ENCODE results near the gene CDC45.

DNA sequence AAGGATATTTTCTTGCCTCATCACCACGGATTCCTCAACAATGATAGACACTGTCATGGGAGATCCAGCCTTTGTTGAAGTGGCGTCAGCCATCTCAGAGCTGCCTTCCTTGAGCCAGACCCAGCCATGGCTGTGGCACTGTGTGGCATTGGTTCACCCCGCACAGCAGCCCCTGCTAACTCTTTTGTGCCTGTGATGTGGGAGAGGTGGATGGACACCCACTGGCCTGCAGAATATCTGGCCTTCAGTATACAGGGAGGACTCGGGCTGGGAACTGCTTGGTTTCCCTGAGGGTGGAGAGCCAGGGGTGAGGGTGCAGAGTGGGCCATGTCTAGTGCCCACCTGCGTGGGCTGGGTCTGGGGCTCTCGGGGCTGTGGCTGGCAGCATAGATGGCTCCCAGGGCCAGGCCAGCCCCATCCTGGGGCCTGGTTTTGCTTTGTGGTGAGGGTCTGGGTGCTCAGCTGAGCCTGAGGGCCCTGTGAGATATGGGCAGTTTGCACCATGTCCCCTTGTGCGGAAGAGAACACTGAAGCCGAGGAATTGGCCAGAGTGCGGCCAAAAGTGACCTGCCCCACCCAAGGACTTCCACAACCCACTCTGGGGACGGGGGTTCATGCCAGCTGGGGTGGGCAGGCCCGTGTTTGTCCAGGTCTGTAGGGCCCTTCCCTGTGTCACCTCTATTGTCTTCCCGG lies 38.3 kb downstream of the CDC45 start:
- TF ChIP-seq, protein P1, sequence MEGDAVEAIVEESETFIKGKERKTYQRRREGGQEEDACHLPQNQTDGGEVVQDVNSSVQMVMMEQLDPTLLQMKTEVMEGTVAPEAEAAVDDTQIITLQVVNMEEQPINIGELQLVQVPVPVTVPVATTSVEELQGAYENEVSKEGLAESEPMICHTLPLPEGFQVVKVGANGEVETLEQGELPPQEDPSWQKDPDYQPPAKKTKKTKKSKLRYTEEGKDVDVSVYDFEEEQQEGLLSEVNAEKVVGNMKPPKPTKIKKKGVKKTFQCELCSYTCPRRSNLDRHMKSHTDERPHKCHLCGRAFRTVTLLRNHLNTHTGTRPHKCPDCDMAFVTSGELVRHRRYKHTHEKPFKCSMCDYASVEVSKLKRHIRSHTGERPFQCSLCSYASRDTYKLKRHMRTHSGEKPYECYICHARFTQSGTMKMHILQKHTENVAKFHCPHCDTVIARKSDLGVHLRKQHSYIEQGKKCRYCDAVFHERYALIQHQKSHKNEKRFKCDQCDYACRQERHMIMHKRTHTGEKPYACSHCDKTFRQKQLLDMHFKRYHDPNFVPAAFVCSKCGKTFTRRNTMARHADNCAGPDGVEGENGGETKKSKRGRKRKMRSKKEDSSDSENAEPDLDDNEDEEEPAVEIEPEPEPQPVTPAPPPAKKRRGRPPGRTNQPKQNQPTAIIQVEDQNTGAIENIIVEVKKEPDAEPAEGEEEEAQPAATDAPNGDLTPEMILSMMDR (IDR thresholded peaks at IDR 0.05) = no peak
- no peak for TF ChIP-seq POLR2A (IDR thresholded peaks at IDR 0.05)

Measured in adrenal gland (tissue), 5 donors.